Body of pancreas (tissue), 4 donors: ENCODE data around the gene LARP1B. TPM values are rescaled to one million over a fixed set of nuclear protein-coding genes. Genes with fewer than 3 reads are reported as not detected.

Experiments used
- ATAC-seq: fragments of 150-250 bp; one replicate; pipeline ENCODE4 v1.9.1; 2016
- DNase-seq, 4 donors: peaks; one replicate each; pipeline ENCODE4 v3.0.0-alpha.2; 2019
- H3K27ac ChIP-seq, 4 donors: fragments of 200-600 bp; sonication (generic); 1 replicate in 3 of 4; 2 replicates in 1 of 4; pipeline versions ENCODE4 v1.5.1 to v1.6.1; 2016 to 2019; ENCODE audit warnings: mild to moderate bottlenecking in 1 of 4, mixed read lengths in 1 of 4, moderate library complexity in 1 of 4
- H3K27me3 ChIP-seq, 2 donors: fragments of 200-600 bp; sonication (generic); one replicate each; pipeline ENCODE4 v1.6.0; 2016; ENCODE audit warnings: mild to moderate bottlenecking in 1 of 2
- H3K36me3 ChIP-seq, 2 donors: fragments of 200-600 bp; sonication (generic); replicated peaks in 1 of 2; 2 replicates each; pipeline ENCODE4 v1.5.1; 2016; ENCODE audit warnings: low read depth in 2 of 2; ENCODE audit not compliant: insufficient read depth in 1 of 2
- H3K4me1 ChIP-seq: fragments of 200-600 bp; sonication (generic); one replicate; pipeline ENCODE4 v1.6.0; 2016
- H3K4me3 ChIP-seq, 2 donors: fragments of 200-600 bp; sonication (generic); 1 replicate in 1 of 2; 2 replicates in 1 of 2; pipeline ENCODE4 v1.5.1; 2016 to 2019
- H3K9me3 ChIP-seq, 3 donors: fragments of 200-600 bp; sonication (generic); 1 replicate in 2 of 3; 2 replicates in 1 of 3; pipeline ENCODE4 v1.5.1; 2016
- CTCF ChIP-seq, 7 experiments: fragments of 450-650 bp in 4 of 7; fragments of 200-600 bp in 3 of 7; sonication (generic) in 3 of 7; IDR thresholded peaks; one replicate each; pipeline ENCODE4 v1.5.1; 2016 to 2019; ENCODE audit warnings: antibody characterized with exemption in 7 of 7
- POLR2A ChIP-seq, 3 donors: fragments of 450-650 bp; IDR thresholded peaks; one replicate each; pipeline ENCODE4 v1.6.1; 2016; ENCODE audit warnings: antibody characterized with exemption in 3 of 3, mild to moderate bottlenecking in 2 of 3
- WGBS, 2 donors: methylation state at CpG; one replicate each; pipeline ENCODE4 v1.1.5; 2017; 5-methylcytosine and 5-hydroxymethylcytosine counted together
- intact Hi-C: fragments of 100-400 bp; cut with DNase I; formaldehyde crosslinking; loops from one replicate; pipeline ENCODE4 v1.15.1; 2023
- total RNA-seq, 2 donors: library from RNA; depleted of rRNA; stranded (reverse); fragments of >200 nt; gene quantifications; one replicate each; pipeline ENCODE4 v1.1.0, GENCODE V29; 2016

Gene LARP1B
- total RNA-seq, 2 donors from 2014 or later: 49.8 to 79.8 TPM

- Histone ChIP-seq H3K9me3 (no peaks in the 10 kb centered on the region), H3K27me3 (no peaks in the 10 kb centered on the region), H3K36me3 (no peaks in the 10 kb centered on the region), H3K27ac (no peak overlapping the region), H3K4me3 (no peak overlapping the region), H3K4me1 (no peaks in the 10 kb centered on the region)
- ATAC-seq (peak; percentile 33), DNase-seq (no peak)
- intact Hi-C loops: no loop called here
- 64 to 72% methylated on average over 6 of the region's 6 CpGs for whole genome bisulfite sequencing, 2 donors
- TF ChIP-seq POLR2A (IDR thresholded peaks at IDR 0.05) (no peak), CTCF (IDR thresholded peaks at IDR 0.05) (no peak)
Measured at GRCh38 chr4:128228845-128229795, 168.0 kb downstream of the LARP1B start.

- no peak overlapping the region for H3K27ac ChIP-seq
- H3K4me3 ChIP-seq: no peak overlapping the region
- ATAC-seq: no peak
- no peaks in the 10 kb centered on the region for H3K36me3 ChIP-seq
- no peaks in the 10 kb centered on the region for H3K4me1 ChIP-seq
- DNase-seq: no peak
- H3K27me3 ChIP-seq: no peaks in the 10 kb centered on the region
- 78 to 81% methylated on average over 3 of the region's 3 CpGs for WGBS, 2 donors
- TF ChIP-seq CTCF (IDR thresholded peaks at IDR 0.05): no peak
- TF ChIP-seq POLR2A (IDR thresholded peaks at IDR 0.05): no peak
- no peaks in the 10 kb centered on the region for H3K9me3 ChIP-seq
- intact Hi-C loops: no loop called here
Measured at GRCh38 chr4:128232719-128233118, 171.6 kb downstream of the LARP1B start.

GRCh38 chr4:128234836-128235235 is 173.7 kb downstream of the LARP1B start:
- TF ChIP-seq CTCF (IDR thresholded peaks at IDR 0.05) (no peak), POLR2A (IDR thresholded peaks at IDR 0.05) (no peak)
- intact Hi-C loops: no loop called here
- H3K36me3 ChIP-seq: no peaks in the 10 kb centered on the region
- H3K9me3 ChIP-seq: no peaks in the 10 kb centered on the region
- H3K27me3 ChIP-seq: no peaks in the 10 kb centered on the region
- H3K4me3 ChIP-seq: no peak overlapping the region
- no peak overlapping the region for H3K27ac ChIP-seq
- no peaks in the 10 kb centered on the region for H3K4me1 ChIP-seq
- no peak for DNase-seq
- 87 to 94% methylated on average over 3 of the region's 3 CpGs for WGBS, 2 donors
- ATAC-seq: no peak

GRCh38 chr4:128241019-128241418 is 179.9 kb downstream of the LARP1B start:
- WGBS, 2 donors: 83 to 92% methylated on average over 3 of the region's 3 CpGs
- TF ChIP-seq CTCF (IDR thresholded peaks at IDR 0.05) (no peak), POLR2A (IDR thresholded peaks at IDR 0.05) (no peak)
- no peaks in the 10 kb centered on the region for H3K36me3 ChIP-seq
- DNase-seq (no peak), ATAC-seq (no peak)
- no peak overlapping the region for H3K4me3 ChIP-seq
- no peaks in the 10 kb centered on the region for H3K4me1 ChIP-seq
- H3K27ac ChIP-seq: no peak overlapping the region
- intact Hi-C loops: no loop called here
- no peaks in the 10 kb centered on the region for H3K9me3 ChIP-seq
- H3K27me3 ChIP-seq: no peaks in the 10 kb centered on the region
